Left hindlimb (tissue), 1 donor: ENCODE measurements around the gene RAC3.

Experiments used
- DNase-seq: peaks from one replicate; pipeline ENCODE4 v3.0.0-alpha.2; 2018

Gene RAC3

GRCh38 chr17:81999976-82000802, 31.3 kb upstream of the RAC3 start:
- no peak for DNase-seq

DNA sequence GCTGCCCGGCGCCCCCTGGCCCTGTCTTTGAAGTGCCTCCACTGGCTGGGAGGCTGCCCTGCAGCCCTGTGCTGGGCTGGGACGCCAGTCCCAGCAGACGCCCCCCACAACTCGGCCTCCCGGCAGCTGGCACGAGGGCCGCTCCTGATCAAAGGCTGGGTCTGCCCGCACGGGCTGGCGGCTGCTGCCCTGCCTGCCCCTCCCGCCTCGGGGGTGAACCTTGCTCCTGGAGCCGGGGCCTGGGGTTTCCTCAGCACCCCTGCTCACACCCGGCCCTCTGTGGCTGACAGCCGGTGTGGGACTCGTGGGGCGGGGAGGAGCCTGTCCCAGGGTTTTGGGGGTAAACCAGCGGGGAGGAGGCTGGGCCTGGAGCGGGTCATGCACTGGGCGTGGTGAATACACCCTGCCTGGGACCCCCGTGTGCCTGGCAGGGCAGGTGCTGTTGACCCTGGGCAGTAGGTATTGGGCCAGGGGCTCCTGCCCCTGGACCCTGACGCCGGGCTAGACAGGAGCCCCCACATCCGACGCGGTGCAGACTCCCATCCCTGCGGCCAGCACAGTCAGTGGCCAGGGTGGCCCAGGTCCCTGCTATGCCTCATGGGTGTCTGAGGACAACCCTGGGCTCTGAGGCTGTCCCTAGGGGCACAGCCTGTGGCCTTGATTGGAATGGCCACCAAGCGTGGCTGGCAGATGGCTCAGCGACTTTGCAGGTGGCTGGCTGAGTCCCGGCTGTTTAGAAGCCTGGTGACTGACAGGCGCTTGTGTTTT, 30.5 kb upstream of the RAC3 start:
- DNase-seq, result no peak

DNA sequence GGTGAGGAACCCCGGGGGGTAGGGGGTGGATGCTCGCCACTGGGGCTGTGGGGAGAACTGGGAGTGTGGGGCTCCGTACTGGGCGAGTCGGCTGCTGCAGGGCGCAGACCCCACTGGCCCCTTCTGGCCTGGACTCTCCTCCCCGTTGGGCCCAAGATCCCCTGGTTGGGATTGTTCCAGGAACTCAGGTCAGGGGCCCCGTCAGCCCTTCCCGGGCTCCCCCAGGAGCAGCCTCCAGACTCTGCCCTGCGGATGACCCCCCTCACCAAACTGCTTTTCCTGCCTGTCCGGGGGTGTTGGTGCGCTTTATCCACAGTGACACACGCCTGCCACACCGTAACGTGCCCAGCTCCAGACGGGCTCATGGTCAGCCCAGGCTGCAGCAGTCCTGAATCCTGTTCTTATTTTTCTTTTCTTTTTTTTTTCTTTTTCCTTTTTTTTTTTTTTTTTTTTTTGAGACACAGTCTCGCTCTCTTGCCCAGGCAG, 29.9 kb upstream of the RAC3 start:
- DNase-seq, result no peak

DNA sequence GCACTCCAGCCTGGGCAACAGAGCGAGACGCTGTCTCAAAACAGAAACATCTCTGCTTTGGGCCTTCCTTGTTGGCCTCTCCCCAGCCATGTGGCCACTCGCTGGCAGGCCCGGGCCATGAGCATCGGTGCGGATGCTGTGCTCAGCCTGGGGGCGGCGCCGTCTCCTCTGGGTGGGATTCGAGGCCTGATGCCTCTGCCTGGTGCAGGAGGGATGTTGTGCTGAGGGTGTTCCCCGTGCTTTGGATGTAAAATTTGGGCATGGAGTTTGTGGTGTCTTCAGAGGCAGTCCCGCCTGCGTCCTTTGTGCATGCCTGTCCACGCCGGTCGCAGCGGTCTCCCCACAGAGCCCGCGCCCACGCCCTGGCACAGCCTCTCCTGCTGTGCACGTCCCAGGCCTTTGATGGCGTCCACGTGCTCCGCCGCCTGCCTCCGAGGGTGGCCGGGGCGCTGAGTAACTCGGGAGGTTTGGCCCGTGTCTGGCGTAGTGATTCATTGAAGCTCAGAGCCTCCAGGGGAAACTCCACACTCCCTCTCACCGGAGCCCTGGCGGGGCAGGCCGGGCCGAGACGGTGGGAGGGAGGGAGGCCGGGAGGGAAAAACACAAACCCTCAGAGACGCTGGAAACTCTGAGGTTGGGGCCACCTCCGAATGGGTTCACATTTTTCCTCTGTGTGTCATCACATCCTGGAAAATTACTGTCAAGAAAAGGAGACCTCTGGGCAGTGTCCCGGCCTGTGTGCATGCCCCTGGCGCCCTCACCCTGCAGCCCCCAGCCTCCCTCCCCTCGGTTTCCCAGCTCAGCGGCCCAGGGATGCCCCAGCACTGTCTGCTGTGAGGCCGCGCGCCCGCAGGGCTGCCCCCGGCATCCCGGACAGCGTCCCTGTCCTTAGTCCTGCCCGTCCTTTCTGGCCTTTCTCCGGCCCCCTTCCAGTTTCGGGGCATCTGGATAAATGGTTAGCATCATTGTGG, 27.8 kb upstream of the RAC3 start:
- DNase-seq, result peak; percentile 81

- no peak for DNase-seq
Observed at GRCh38 chr17:82004517-82005455, 26.7 kb upstream of the RAC3 start.

DNA sequence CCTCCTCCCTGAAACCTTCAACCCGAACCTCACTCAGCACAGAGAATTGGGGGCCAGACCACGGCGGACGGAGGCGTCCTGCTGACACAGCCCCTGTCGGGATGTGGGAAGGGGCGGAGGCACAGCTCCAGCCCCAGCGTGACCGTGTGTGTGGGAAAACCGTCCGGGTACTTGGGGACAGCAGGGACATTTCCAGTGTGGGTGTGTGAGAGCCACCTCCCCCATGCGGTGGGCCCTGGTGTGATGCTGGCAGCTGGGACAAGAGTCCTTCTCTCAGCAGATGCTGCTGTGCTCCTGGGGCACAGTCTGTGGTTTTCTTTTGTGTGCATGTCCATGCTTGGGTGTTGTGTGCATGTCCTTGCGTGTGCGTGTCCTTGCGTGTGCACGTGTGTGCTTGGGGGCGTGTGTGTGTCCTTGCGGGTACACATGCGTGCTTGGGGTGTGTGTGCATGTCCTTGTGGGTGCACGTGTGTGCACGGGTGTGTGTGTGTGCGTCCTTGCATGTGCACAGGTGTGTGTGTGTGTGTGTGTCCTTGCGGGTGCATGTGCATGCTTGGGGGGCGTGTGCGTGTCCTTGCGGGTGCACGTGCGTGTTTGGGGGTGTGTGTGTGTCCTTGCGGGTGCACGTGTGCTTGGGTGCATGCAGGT, 25.7 kb upstream of the RAC3 start:
- no peak for DNase-seq

- DNase-seq, result no peak
Observed at GRCh38 chr17:82006468-82007227, 24.8 kb upstream of the RAC3 start.

DNA sequence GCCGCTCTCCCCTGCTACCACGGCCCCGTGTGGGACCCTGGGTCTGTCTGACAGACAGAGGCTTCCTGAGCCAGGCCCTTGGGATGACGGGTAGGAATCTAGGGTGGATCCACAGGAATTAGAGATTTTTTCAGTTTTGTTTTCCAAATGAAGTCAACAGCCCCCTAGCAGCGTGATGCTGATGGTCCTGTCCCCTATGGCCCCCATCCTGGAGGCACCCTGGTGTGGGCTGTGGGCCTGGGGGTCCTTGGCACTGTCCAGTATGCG, 24.3 kb upstream of the RAC3 start:
- no peak for DNase-seq

DNA sequence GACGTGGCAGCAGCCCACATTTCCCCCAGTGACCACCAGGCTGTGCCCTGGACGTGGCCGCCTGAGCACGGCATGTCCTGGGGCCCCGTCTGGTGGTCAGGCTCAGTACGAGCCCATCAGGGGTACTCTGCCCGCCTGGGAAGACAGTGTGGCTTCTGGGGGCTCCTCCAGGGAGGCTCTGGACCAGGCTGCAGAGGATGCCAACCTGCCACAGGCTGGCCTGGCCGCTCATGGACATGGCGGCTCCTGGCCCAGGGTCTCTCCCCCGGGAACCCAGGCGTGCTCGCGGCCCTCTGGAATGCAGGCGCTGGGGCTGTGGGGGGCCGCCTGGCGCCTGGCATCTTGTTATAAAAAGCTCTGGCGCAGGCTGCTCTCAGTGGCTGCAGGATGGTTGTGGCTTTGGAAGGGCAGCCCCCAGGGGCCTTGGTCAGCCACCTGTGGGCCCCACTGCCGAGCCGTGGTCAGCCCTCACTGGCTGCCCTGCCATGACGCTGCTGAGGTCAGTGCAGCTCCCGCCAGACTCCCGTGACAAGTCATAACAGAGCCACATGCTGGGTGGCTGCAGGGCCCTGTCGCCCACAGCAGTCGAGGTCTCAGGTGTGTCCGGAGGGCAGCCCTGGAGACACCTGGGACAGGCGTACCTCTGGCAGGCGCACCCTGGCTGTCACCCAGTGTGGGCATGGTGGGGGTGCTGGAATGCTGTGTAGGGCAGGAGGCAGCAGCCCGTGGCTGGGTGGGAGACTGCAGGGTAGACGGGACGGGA, 23.8 kb upstream of the RAC3 start:
- DNase-seq, result no peak

GRCh38 chr17:82008258-82008940, 23.1 kb upstream of the RAC3 start:
- no peak for DNase-seq

DNA sequence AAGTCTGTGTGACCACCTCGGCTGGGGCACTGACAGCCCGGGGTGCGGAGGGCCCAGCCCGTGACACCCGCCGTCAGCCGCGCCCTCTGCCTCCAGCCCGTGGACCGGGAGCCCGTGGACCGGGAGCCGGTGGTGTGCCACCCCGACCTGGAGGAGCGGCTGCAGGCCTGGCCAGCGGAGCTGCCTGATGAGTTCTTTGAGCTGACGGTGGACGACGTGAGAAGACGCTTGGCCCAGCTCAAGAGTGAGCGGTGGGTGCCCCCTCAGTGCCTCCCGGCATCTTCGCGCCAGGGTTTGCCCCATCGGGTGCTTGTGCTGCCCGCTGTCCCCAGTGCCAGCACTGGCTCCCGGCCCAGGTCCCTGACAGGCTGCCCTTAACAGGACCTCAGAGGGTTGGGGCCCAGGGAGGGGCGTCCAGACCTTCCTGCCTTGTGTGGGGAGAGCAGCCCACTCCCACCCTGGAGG, 22.5 kb upstream of the RAC3 start:
- DNase-seq, result no peak

- DNase-seq, result no peak
Observed at GRCh38 chr17:82009413-82009812, 22.1 kb upstream of the RAC3 start.

GRCh38 chr17:82010575-82011525, 20.6 kb upstream of the RAC3 start:
- no peak for DNase-seq

DNA sequence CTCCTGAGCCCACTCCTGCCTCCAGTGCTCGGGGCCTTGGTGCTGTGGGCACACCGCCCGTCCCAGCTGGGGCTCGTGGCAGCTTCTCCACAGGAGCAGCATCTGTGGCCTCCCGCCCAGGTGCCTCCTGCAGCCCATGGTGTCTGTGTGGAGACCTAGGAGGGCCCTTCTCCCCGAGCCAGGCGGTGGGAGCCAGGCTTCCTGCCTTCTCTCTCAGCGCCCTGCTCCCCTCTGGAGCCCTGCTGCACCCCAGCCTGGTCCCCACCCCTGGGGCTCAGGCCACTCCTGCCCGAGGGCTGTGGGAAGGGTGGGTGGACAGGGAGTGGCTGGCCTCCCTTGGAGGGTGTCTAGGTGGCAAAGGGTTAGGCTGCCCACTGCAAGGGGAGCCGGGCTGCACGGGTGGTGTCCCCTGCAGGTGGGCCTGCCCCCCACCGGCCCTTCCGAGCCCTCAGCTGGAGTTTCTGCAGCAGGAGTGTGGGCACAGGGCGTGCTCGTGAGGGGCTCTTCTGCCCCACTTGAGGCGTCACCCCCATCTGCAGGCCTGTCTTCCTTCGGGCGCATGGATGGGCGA, 19.8 kb upstream of the RAC3 start:
- no peak for DNase-seq

- no peak for DNase-seq
Observed at GRCh38 chr17:82012261-82012639, 19.2 kb upstream of the RAC3 start.

DNA sequence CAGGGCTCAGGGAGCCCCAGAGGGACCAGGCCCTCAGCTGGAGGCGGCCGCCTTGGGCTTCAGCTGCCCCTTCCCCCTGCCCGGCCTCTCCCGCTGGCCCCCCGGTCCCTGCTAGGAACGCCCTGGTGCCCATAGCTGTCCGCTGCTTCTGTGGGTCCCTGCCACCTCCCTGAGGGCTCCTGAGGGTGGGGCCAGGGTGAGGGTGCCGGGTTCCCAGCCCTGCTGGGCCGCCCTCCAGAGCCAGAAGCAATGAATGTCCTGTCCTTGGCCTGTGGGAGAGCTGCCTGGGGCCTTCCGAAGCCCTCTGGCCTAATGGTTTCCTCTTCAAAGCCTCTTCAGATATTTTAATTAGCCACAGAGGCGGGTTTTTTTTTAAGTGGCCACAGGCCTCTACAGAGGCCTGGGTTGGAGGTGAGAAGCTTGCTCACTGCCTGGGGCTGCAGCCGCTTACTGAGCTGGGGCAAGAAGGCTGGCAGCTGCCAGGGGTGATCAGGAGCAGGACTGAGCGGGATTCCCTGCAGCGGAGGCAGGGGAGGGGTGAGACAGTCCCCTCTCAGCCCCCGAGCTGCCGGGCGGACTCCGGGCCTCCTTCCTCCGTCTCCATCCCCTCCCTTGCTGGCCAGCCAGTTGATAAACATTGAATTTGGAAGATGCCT, 18.7 kb upstream of the RAC3 start:
- no peak for DNase-seq

DNA sequence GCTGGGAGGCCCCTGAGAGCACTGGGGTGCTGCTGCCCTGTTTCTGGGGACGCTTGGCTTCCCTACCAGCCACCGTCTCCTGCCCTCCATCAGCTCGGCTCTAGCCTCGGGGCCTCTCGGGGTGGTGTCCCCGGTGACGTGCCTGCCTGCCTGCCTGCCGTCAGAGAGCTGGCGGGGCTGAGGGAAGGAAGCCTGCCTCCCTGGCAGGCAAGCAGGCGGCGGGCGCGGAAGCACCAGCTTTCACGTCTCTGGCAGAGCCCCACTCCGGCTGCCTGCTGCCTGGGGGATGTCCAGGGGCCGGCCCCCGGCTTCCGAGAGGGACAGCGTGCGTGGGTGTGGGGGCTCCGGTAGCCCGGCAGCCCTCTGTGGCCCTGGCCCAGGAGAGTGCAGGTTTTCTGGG, 18.1 kb upstream of the RAC3 start:
- peak; percentile 79 for DNase-seq
